B cell (primary cell): ENCODE data around the gene CACNA1G. TPM values are rescaled to one million over a fixed set of nuclear protein-coding genes. Genes with fewer than 3 reads are reported as not detected.

ENCODE experiments used
- ATAC-seq: fragments of 200-7000 bp; cut with Tn5 transposase; one replicate; pipeline ENCODE4 v1.10.0; 2021; ENCODE audit warnings: low read depth, mild to moderate bottlenecking, moderate number of reproducible peaks, moderate library complexity
- CTCF ChIA-PET: fragments of 350-600 bp; sonication (Branson Sonifier 250); formaldehyde crosslinking; loops from one replicate; lab custom pipeline; 2021; ENCODE audit warnings: antibody characterized with exemption, inconsistent platforms; lab: Charles Lee
- POLR2A ChIA-PET: fragments of 350-600 bp; sonication (Branson Sonifier 250); formaldehyde crosslinking; loops from one replicate; lab custom pipeline; 2021; ENCODE audit warnings: antibody characterized with exemption; lab: Charles Lee
- DNase-seq: peaks from one replicate; pipeline ENCODE4 v3.0.0; 2013
- H2AFZ ChIP-seq: 2 replicates; pipeline ENCODE4 v1.6.1; 2012; ENCODE audit warnings: mild to moderate bottlenecking, low read depth, low read length; ENCODE audit not compliant: insufficient read depth, poor library complexity, severe bottlenecking
- H3K27ac ChIP-seq, 2 donors: 1 replicate in 1 of 2; 2 replicates in 1 of 2; pipeline ENCODE4 v1.5.1; 2012 to 2013; ENCODE audit warnings: low read length in 2 of 2, mild to moderate bottlenecking in 2 of 2, moderate library complexity in 1 of 2
- H3K27me3 ChIP-seq, 4 experiments: fragments of 200-600 bp in 1 of 4; sonication (generic) in 1 of 4; replicated peaks in 1 of 4; 1 replicate in 2 of 4; 2 replicates in 2 of 4; pipeline versions ENCODE4 v1.6.1 to v1.7.0; 2013 to 2016; ENCODE audit warnings: low read length in 3 of 4, mild to moderate bottlenecking in 2 of 4, mixed read lengths in 1 of 4, moderate library complexity in 1 of 4; ENCODE audit not compliant: insufficient read depth in 4 of 4, control insufficient read depth in 3 of 4; ENCODE audit errors: control extremely low read depth in 1 of 4
- H3K36me3 ChIP-seq, 2 experiments: replicated peaks in 1 of 2; 1 replicate in 1 of 2; 2 replicates in 1 of 2; pipeline versions ENCODE4 v1.6.1 to v1.7.1; 2013; ENCODE audit warnings: low read length in 1 of 2; ENCODE audit not compliant: insufficient read depth in 2 of 2, control insufficient read depth in 1 of 2; ENCODE audit errors: control extremely low read depth in 1 of 2, extremely low read depth in 1 of 2
- H3K4me1 ChIP-seq, 2 donors: fragments of 200-600 bp in 1 of 2; sonication (generic) in 1 of 2; 1 replicate in 1 of 2; 2 replicates in 1 of 2; pipeline versions ENCODE4 v1.5.1 to v1.6.1; 2013 to 2017; ENCODE audit warnings: low read length in 2 of 2; ENCODE audit not compliant: control insufficient read depth in 2 of 2, insufficient read depth in 2 of 2
- H3K4me2 ChIP-seq: replicated peaks from 2 replicates; pipeline ENCODE3; 2012; ENCODE audit warnings: mild to moderate bottlenecking, low read depth, low read length; ENCODE audit not compliant: poor library complexity, severe bottlenecking
- H3K4me3 ChIP-seq, 5 experiments: fragments of 200-600 bp in 1 of 5; sonication (generic) in 1 of 5; 1 replicate in 3 of 5; 2 replicates in 2 of 5; pipeline versions ENCODE4 v1.5.1 to v1.7.0; 2011 to 2016; ENCODE audit warnings: low read length in 4 of 5, mild to moderate bottlenecking in 4 of 5, low read depth in 2 of 5, control low read depth in 1 of 5, moderate library complexity in 1 of 5; ENCODE audit not compliant: insufficient read depth in 1 of 5; ENCODE audit errors: control extremely low read depth in 1 of 5, extremely low read depth in 1 of 5
- H3K79me2 ChIP-seq: fragments of 200-600 bp; sonication (generic); one replicate; pipeline ENCODE4 v1.6.0; 2016; ENCODE audit warnings: low read length; ENCODE audit not compliant: control insufficient read depth, insufficient read depth
- H3K9ac ChIP-seq: fragments of 200-600 bp; sonication (generic); 2 replicates; pipeline ENCODE4 v1.6.1; 2017; ENCODE audit warnings: mild to moderate bottlenecking, low read length, moderate library complexity
- H3K9me3 ChIP-seq, 3 donors: one replicate each; pipeline versions ENCODE4 v1.6.1 to v1.7.1; 2013; ENCODE audit warnings: low read length in 2 of 3; ENCODE audit not compliant: control insufficient read depth in 2 of 3, insufficient read depth in 1 of 3; ENCODE audit errors: control extremely low read depth in 1 of 3
- H4K20me1 ChIP-seq: 2 replicates; pipeline ENCODE4 v1.6.0; 2012; ENCODE audit warnings: mild to moderate bottlenecking, low read length; ENCODE audit not compliant: insufficient read depth, control insufficient read depth, poor library complexity, severe bottlenecking
- H3K27ac Mint-ChIP-seq: one replicate; pipeline ENCODE4 v1.8.0; 2021; ENCODE audit warnings: mixed read lengths
- H3K27me3 Mint-ChIP-seq: one replicate; pipeline ENCODE4 v1.8.0; 2021; ENCODE audit warnings: mixed read lengths
- H3K4me1 Mint-ChIP-seq: one replicate; pipeline ENCODE4 v1.8.0; 2021; ENCODE audit warnings: mixed read lengths
- H3K4me3 Mint-ChIP-seq: one replicate; pipeline ENCODE4 v1.8.0; 2021; ENCODE audit warnings: mixed read lengths
- H3K9me3 Mint-ChIP-seq: one replicate; pipeline ENCODE4 v1.8.0; 2022; ENCODE audit warnings: mixed read lengths; ENCODE audit not compliant: insufficient read depth
- EZH2 ChIP-seq: IDR thresholded peaks from 2 replicates; pipeline ENCODE4 v1.6.1; 2012; ENCODE audit warnings: borderline replicate concordance, low read depth, mild to moderate bottlenecking, moderate library complexity, low read length; ENCODE audit not compliant: insufficient read depth, poor library complexity, severe bottlenecking
- WGBS: methylation state at CpG from one replicate; pipeline ENCODE4 v1.1.5; 2013; ENCODE audit warnings: missing lambda C conversion rate; ENCODE audit not compliant: insufficient coverage; 5-methylcytosine and 5-hydroxymethylcytosine counted together
- intact Hi-C: fragments of 100-400 bp; cut with micrococcal nuclease; formaldehyde crosslinking; loops from one replicate; pipeline ENCODE4 v1.10.0; 2022
- polyA plus RNA-seq: library from polyadenylated mRNA; depleted of rRNA; stranded (reverse); fragments of >200 nt; gene quantifications from 2 replicates; pipeline ENCODE4 v1.2.3, GENCODE V29; 2012
- total RNA-seq, 2 donors: library from RNA; stranded (reverse); fragments of 120-200 nt in 1 of 2; gene quantifications; 1 replicate in 1 of 2; 2 replicates in 1 of 2; pipeline versions ENCODE4 v1.2.3 to v1.2.4, GENCODE V29; 2013 to 2022
- TF ChIP-seq, protein P1 (sequence below): fragments of 200-600 bp; IDR thresholded peaks from one replicate; pipeline ENCODE4 v1.8.0; 2022; ENCODE audit warnings: antibody characterized with exemption, mild to moderate bottlenecking

Gene CACNA1G
- total and polyA plus RNA-seq, 2 donors (not counting 1 experiment from before 2014, with no cell fraction given): 0.12 TPM; not detected in 1

DNA sequence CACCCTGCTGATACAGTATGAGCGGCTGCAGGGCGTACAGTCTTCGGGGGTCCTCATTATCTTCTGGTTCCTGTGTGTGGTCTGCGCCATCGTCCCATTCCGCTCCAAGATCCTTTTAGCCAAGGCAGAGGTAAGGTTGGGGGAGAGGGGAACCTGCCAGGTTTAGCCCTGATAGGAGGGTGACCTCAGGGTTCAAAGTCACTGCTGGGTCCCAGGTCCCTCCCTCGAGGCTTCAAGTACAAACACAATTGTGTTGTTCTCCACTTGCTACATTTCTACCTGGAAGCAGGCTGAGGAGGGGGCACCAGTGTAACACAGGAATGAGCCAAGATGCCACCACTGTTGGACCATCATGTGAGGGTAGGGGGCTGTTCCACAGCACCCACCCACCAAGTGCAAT is 96.5 kb downstream of the CACNA1G start:
- Histone ChIP-seq H3K4me3 (no peak overlapping the region), H2AFZ (no peak overlapping the region), H3K79me2 (no peaks in the 10 kb centered on the region), H3K27ac (no peak overlapping the region), H3K4me1 (no peaks in the 10 kb centered on the region), H3K9me3 (peaks cover 0 to 11% (median 6%) of the 10 kb centered on the region in 3 donors), H3K36me3 (no peaks in the 10 kb centered on the region), H3K9ac (no peak overlapping the region), H4K20me1 (no peaks in the 10 kb centered on the region), H3K4me2 (no peak overlapping the region), H3K27me3 (peaks cover 0 to 4% (median 0%) of the 10 kb centered on the region in 4 experiments)
- Mint-ChIP-seq H3K4me1 (no peaks in the 10 kb centered on the region), H3K9me3 (no peaks in the 10 kb centered on the region), H3K27me3 (peaks cover 8% of the 10 kb centered on the region), H3K27ac (no peak overlapping the region), H3K4me3 (no peak overlapping the region)
- ChIA-PET CTCF (no interaction called here), POLR2A (no interaction called here)
- intact Hi-C loops: no loop called here
- no peak for TF ChIP-seq EZH2
- TF ChIP-seq, protein P1, sequence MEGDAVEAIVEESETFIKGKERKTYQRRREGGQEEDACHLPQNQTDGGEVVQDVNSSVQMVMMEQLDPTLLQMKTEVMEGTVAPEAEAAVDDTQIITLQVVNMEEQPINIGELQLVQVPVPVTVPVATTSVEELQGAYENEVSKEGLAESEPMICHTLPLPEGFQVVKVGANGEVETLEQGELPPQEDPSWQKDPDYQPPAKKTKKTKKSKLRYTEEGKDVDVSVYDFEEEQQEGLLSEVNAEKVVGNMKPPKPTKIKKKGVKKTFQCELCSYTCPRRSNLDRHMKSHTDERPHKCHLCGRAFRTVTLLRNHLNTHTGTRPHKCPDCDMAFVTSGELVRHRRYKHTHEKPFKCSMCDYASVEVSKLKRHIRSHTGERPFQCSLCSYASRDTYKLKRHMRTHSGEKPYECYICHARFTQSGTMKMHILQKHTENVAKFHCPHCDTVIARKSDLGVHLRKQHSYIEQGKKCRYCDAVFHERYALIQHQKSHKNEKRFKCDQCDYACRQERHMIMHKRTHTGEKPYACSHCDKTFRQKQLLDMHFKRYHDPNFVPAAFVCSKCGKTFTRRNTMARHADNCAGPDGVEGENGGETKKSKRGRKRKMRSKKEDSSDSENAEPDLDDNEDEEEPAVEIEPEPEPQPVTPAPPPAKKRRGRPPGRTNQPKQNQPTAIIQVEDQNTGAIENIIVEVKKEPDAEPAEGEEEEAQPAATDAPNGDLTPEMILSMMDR: no peak
- DNase-seq: no peak
- WGBS: 94% methylated on average over 7 of the region's 7 CpGs
- no peak for ATAC-seq

DNA sequence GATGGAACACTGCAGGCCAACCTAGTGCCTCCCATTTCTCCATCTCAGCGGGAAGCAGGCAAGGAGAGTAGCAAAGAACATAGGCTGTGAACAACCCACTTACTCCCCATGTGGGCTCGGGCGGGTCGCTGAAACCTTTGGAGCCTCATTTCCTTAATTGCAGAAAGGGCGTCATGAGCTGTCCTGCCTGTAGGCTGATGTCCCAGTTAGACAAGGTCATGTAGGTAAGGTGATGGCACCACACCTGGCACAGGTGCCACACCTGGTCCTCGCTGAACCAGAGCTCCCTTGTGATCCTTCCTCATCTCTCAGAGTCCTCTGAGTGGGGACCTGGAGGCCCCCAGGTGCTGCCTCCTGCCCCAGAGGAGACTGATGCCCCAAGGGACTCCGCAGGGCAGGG is 97.1 kb downstream of the CACNA1G start:
- DNase-seq (no peak), ATAC-seq (no peak)
- Mint-ChIP-seq H3K4me3 (no peak overlapping the region), H3K9me3 (no peaks in the 10 kb centered on the region), H3K27me3 (peaks cover 8% of the 10 kb centered on the region), H3K27ac (no peak overlapping the region), H3K4me1 (no peaks in the 10 kb centered on the region)
- no peaks in the 10 kb centered on the region for H4K20me1 ChIP-seq
- POLR2A ChIA-PET: no interaction called here
- H3K4me1 ChIP-seq: no peaks in the 10 kb centered on the region
- H3K9me3 ChIP-seq: peaks cover 0 to 10% (median 2%) of the 10 kb centered on the region in 3 donors
- H3K79me2 ChIP-seq: no peaks in the 10 kb centered on the region
- no peaks in the 10 kb centered on the region for H3K36me3 ChIP-seq
- H3K4me2 ChIP-seq: no peak overlapping the region
- WGBS: 89% methylated on average over 7 of the region's 7 CpGs
- no peak overlapping the region for H3K9ac ChIP-seq
- TF ChIP-seq, protein P1: no peak
- no peak for TF ChIP-seq EZH2
- intact Hi-C loops: no loop called here
- no peak overlapping the region for H2AFZ ChIP-seq
- no peak overlapping the region for H3K4me3 ChIP-seq
- peaks cover 0 to 4% (median 0%) of the 10 kb centered on the region in 4 experiments for H3K27me3 ChIP-seq
- H3K27ac ChIP-seq: no peak overlapping the region
- CTCF ChIA-PET: no interaction called here
